Breast epithelium (tissue), 4 donors: Measurements from ENCODE around the gene BNC2. TPM values are rescaled to one million over a fixed set of nuclear protein-coding genes. Genes with fewer than 3 reads are reported as not detected.

Source experiments
- DNase-seq, 2 donors: peaks; one replicate each; pipeline ENCODE4 v3.0.0-alpha.2; 2019; ENCODE audit warnings: low spot score in 2 of 2
- H3K27ac ChIP-seq, 2 donors: fragments of 200-600 bp; sonication (generic) in 1 of 2; one replicate each; pipeline ENCODE4 v1.5.1; 2016 to 2019; ENCODE audit warnings: mild to moderate bottlenecking in 1 of 2
- H3K27me3 ChIP-seq, 2 donors: fragments of 200-600 bp; sonication (generic) in 1 of 2; one replicate each; pipeline versions ENCODE4 v1.5.1 to v1.6.0; 2017 to 2019; ENCODE audit warnings: control low read depth in 1 of 2, mild to moderate bottlenecking in 1 of 2
- H3K36me3 ChIP-seq: fragments of 200-600 bp; one replicate; pipeline ENCODE4 v1.5.1; 2019
- H3K4me1 ChIP-seq, 2 donors: fragments of 200-600 bp; sonication (generic); one replicate each; pipeline ENCODE4 v1.5.1; 2016 to 2019; ENCODE audit warnings: control low read depth in 1 of 2
- H3K4me3 ChIP-seq, 3 donors: fragments of 200-600 bp; sonication (generic); 1 replicate in 2 of 3; 2 replicates in 1 of 3; pipeline ENCODE4 v1.5.1; 2016 to 2019; ENCODE audit warnings: mild to moderate bottlenecking in 3 of 3, moderate library complexity in 2 of 3
- H3K9me3 ChIP-seq, 2 donors: fragments of 200-600 bp; sonication (generic) in 1 of 2; one replicate each; pipeline ENCODE4 v1.5.1; 2016 to 2019; ENCODE audit warnings: control low read depth in 1 of 2
- POLR2A ChIP-seq: fragments of 450-650 bp; IDR thresholded peaks from one replicate; pipeline ENCODE4 v1.6.1; 2016; ENCODE audit warnings: antibody characterized with exemption, mild to moderate bottlenecking, moderate library complexity
- POLR2AphosphoS5 ChIP-seq, 3 donors: sonication (generic); formaldehyde crosslinking; IDR thresholded peaks; one replicate each; pipeline ENCODE4 v1.6.1; 2017; ENCODE audit warnings: antibody characterized with exemption in 3 of 3
- intact Hi-C: fragments of 100-400 bp; cut with DNase I; formaldehyde crosslinking; loops from one replicate; pipeline ENCODE4 v1.15.1; 2023; ENCODE audit warnings: low total_unique reads
- total RNA-seq, 3 donors: library from RNA; depleted of rRNA; stranded (reverse); fragments of >200 nt; gene quantifications; one replicate each; pipeline ENCODE4 v1.1.0, GENCODE V29; 2016
- TF ChIP-seq, protein P1 (sequence below), 3 donors: fragments of 450-650 bp; IDR thresholded peaks; one replicate each; pipeline ENCODE4 v1.5.1; 2016 to 2017; ENCODE audit warnings: antibody characterized with exemption in 3 of 3, mild to moderate bottlenecking in 3 of 3, moderate library complexity in 3 of 3

BNC2 gene
- total RNA-seq, 3 donors from 2014 or later = 15.8 to 21.1 (median 17.0) TPM

- H3K27me3 ChIP-seq = no peaks in the 10 kb centered on the region
- no peaks in the 10 kb centered on the region for H3K4me1 ChIP-seq
- H3K9me3 ChIP-seq = no peaks in the 10 kb centered on the region
- H3K27ac ChIP-seq = no peak overlapping the region
- H3K4me3 ChIP-seq = no peak overlapping the region
- intact Hi-C loops = loop anchor here (5.0 kb wide), 1 partner anchor 142 kb away; no protein-coding TSS in a partner anchor
- no peak for TF ChIP-seq POLR2AphosphoS5 (IDR thresholded peaks at IDR 0.05)
- no peaks in the 10 kb centered on the region for H3K36me3 ChIP-seq
- no peak for DNase-seq
These were observed 250.5 kb downstream of the BNC2 start for GRCh38 chr9:16619914-16620520.

DNA sequence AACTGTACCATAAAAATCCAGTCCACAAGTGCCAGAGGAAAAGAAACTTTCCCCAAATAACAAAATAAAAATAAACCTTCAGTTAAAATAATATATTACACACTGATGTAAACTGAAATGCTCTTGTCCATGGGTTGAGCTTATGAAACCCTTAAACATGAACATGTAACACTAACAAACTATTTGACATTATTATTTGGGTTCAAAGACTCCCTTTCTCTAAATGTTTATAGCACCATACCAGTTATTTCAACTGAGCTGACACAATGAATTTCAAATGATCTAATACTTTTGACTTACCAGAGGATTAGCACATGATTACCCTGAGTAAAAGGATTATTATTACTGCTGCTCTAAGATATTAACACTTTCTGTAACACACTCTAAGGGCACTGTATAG is 251.1 kb downstream of the BNC2 start:
- intact Hi-C loops = no loop called here
- no peaks in the 10 kb centered on the region for H3K4me1 ChIP-seq
- TF ChIP-seq POLR2A (no peak), POLR2AphosphoS5 (IDR thresholded peaks at IDR 0.05) (no peak)
- TF ChIP-seq, protein P1, sequence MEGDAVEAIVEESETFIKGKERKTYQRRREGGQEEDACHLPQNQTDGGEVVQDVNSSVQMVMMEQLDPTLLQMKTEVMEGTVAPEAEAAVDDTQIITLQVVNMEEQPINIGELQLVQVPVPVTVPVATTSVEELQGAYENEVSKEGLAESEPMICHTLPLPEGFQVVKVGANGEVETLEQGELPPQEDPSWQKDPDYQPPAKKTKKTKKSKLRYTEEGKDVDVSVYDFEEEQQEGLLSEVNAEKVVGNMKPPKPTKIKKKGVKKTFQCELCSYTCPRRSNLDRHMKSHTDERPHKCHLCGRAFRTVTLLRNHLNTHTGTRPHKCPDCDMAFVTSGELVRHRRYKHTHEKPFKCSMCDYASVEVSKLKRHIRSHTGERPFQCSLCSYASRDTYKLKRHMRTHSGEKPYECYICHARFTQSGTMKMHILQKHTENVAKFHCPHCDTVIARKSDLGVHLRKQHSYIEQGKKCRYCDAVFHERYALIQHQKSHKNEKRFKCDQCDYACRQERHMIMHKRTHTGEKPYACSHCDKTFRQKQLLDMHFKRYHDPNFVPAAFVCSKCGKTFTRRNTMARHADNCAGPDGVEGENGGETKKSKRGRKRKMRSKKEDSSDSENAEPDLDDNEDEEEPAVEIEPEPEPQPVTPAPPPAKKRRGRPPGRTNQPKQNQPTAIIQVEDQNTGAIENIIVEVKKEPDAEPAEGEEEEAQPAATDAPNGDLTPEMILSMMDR (IDR thresholded peaks at IDR 0.05) = no peak
- H3K36me3 ChIP-seq = no peaks in the 10 kb centered on the region
- no peak overlapping the region for H3K4me3 ChIP-seq
- no peak overlapping the region for H3K27ac ChIP-seq
- no peak for DNase-seq
- no peaks in the 10 kb centered on the region for H3K27me3 ChIP-seq
- no peaks in the 10 kb centered on the region for H3K9me3 ChIP-seq

DNA sequence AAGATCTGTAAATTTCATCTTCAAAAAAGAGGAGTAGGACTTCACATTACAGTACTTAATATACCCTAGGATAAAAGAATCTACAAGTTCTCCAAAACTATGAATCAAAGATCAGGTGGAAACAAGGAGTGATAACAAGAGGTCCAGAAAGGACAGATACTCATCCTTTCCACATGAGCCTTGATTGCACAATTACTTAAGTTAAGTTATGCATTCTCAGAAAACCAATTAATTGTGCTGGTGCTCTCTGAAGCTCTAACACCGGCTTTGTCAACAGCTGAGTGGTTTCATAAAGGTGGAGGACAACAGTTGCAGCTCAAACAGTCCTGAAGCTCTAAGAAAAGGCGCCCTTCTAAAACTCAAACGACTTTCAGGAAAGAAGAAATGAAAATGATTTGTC is 251.9 kb downstream of the BNC2 start:
- Histone ChIP-seq H3K4me3 (no peak overlapping the region), H3K4me1 (no peaks in the 10 kb centered on the region), H3K27ac (no peak overlapping the region), H3K9me3 (no peaks in the 10 kb centered on the region), H3K27me3 (no peaks in the 10 kb centered on the region), H3K36me3 (no peaks in the 10 kb centered on the region)
- no peak for DNase-seq
- intact Hi-C loops = no loop called here
- TF ChIP-seq, protein P1 (IDR thresholded peaks at IDR 0.05) = no peak
- TF ChIP-seq POLR2AphosphoS5 (IDR thresholded peaks at IDR 0.05) = no peak

DNA sequence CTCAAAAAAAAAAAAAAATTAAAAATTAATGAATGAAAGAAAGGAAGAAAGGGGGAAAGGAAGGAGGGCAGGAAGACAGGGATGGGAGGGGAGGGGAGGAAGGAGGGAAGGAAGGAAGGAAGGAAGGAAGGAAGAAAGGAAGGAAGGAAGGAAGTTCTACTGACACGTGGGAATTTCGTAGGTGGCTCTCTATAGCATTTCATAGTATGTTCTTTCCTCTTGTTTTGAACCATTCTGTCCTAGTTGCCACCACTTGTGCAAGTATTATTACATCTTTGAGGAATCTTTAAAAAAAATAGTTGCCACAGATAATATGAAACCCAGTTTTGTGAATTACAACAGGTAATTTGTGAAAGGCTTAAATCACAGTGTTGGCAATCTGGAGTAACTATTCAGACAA is 253.8 kb downstream of the BNC2 start:
- intact Hi-C loops = no loop called here
- Histone ChIP-seq H3K27ac (no peak overlapping the region), H3K4me3 (no peak overlapping the region), H3K27me3 (no peaks in the 10 kb centered on the region), H3K9me3 (no peaks in the 10 kb centered on the region), H3K4me1 (no peaks in the 10 kb centered on the region), H3K36me3 (no peaks in the 10 kb centered on the region)
- no peak for TF ChIP-seq POLR2AphosphoS5 (IDR thresholded peaks at IDR 0.05)
- TF ChIP-seq POLR2A = no peak
- TF ChIP-seq, protein P1 (IDR thresholded peaks at IDR 0.05) = no peak
- DNase-seq = no peak

DNA sequence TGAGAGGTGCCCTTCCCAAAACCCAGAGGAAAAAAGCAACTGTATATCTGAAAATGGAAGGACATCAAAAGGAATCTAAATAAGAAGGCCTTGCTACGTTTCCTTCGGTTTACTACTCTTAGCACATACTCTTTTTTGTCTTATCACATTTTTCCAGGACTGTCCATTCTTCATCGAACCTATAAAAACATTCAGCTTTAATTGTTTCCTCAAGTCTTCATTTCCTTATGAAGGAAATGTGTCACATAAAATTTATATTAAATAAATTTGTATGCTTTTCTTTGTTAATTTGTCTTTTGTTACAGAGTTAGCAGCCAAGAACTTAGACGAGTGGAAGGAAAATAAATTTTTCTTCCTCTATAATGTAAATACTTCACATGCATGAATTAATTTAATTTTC is 255.0 kb downstream of the BNC2 start:
- Histone ChIP-seq H3K36me3 (no peaks in the 10 kb centered on the region), H3K27ac (no peak overlapping the region), H3K9me3 (no peaks in the 10 kb centered on the region), H3K27me3 (no peaks in the 10 kb centered on the region), H3K4me1 (no peaks in the 10 kb centered on the region), H3K4me3 (no peak overlapping the region)
- DNase-seq = no peak
- TF ChIP-seq, protein P1 (IDR thresholded peaks at IDR 0.05) = no peak
- TF ChIP-seq POLR2AphosphoS5 (IDR thresholded peaks at IDR 0.05) = no peak
- TF ChIP-seq POLR2A = no peak
- intact Hi-C loops = no loop called here

DNA sequence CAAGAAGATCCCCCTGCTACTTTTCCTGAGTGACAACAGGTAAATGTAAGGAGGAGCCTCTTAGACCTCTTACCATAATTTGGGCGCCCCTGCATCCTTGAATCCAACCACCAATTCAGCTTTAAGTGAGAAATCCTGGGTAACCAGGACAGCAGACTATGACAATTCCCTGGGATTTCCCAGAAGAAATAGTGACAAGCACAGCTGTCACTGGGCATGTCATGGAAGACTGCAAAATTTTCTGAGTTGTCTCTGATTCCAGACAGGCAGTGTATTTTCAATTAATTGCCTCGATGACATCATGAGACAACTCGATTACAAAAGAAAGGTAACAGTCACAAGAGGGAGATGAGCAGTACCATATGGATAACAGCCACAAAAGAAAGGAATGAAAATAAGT is 256.9 kb downstream of the BNC2 start:
- Histone ChIP-seq H3K4me3 (no peak overlapping the region), H3K27me3 (no peaks in the 10 kb centered on the region), H3K4me1 (no peaks in the 10 kb centered on the region), H3K27ac (no peak overlapping the region), H3K36me3 (no peaks in the 10 kb centered on the region), H3K9me3 (no peaks in the 10 kb centered on the region)
- intact Hi-C loops = no loop called here
- DNase-seq = no peak
- TF ChIP-seq POLR2A (no peak), POLR2AphosphoS5 (IDR thresholded peaks at IDR 0.05) (no peak)
- TF ChIP-seq, protein P1 (IDR thresholded peaks at IDR 0.05) = no peak
